GM21576 (cell line): ENCODE measurements around the gene ERVK3-1.
A peak's percentile ranks its signal among the peaks of the same experiment; 100 is the strongest.
"Not testable (repeated sequence)": the region's sequence is repeated elsewhere in the genome, so short reads cannot be mapped to it uniquely, and the experiment has no call there.

Source experiments
- ATAC-seq: cut with Tn5 transposase; IDR thresholded peaks from one replicate; pipeline ENCODE4 v1.9.1; 2021; ENCODE audit warnings: mild to moderate bottlenecking, moderate library complexity; ENCODE audit not compliant: unreplicated experiment

ERVK3-1 gene

DNA sequence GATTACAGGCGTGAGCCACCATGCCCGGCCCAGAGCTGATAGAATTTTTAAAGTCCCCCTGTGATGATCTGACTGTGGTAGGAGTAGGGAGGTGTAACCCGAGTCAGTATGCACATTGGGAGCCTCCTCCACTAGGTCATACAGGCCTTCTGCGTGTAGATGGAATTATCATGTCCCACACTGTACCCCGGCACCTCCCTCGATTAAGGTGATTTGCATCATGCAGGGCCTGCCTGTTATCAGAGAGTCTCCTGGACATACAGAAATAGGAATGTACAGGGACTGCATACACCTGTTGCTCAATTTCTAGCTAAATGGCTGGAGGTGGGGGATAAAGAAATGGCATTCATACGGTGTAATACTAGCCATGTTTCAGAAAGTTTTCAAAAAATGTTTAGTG lies 922 bp upstream of the ERVK3-1 start:
- ATAC-seq: no peak

DNA sequence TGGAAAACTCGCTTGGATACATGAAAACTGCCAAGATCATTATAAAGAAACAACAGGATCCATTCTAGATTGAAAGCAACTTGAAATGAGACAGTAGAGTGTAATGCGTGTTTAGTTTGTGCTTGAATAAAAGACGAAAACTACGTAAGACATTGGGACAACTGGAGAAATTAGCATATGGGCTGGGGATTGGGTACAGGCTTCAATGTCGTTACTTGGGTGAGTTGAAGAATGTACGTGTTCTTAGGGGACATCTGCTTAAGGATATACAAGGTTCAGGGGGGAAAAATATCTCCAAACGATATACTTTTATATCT lies 471 bp upstream of the ERVK3-1 start:
- peak; percentile 7 for ATAC-seq

DNA sequence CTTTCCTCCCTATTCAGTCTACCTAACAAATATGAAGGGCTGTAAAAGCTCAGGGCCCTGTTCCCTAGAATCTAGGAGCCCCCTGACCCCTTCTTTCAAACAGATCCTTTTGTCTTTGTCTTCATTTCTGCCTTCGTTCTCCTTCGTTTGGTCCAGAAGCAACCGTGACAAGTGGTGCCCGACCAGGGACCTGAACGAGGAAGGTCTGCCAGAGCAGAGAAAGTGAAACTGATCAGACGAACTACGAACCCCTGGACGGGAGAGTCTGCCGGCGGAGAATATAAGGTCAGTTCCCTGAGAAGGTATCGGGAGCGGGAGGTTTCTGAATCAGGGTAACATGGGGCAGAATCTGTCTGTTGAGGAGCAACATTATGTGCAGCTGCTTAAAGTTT lies 751 bp downstream of the ERVK3-1 start:
- no peak for ATAC-seq

DNA sequence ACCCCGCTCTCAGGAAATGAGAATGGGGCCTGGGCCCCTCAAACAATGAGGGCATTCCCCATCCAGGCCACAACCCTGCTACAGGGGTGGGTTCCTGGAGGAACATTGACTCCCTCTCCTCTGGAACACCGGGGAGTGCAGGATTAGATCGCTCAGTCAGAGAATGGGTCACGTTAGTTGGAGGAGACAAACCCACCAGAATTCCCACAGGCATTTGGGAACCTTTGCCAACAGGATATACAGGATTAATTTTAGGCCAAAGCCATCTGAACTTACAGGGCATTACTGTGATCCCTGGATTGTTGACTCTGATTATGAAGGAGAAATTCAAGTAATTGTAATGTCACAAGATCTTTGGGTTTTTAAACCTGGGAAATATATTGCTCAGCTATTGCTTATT lies 2.6 kb downstream of the ERVK3-1 start:
- ATAC-seq: no peak

GRCh38 chr19:58310685-58311084 lies 5.5 kb downstream of the ERVK3-1 start:
- ATAC-seq: not testable (repeated sequence)

- no peak for ATAC-seq
These were observed 6.2 kb downstream of the ERVK3-1 start for GRCh38 chr19:58311345-58311865.

DNA sequence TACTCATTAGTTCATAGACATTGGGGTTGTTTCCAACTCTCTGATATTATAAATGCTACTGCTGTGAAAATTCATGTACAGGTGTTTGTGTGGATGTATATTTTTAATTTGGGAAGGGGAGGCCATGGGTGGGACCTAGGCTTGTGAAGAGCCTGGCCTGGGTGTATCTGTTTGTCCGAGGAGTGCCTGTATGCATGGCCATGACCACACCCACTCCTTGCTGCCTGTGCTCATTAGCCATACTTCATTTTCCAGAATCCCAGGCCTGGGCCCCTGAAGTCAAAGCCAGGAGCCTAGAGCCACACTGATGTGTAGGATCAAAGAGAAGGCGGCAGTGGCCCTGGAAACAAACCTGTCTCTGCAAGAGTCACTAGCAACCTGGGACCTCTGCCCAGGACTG lies 10.4 kb downstream of the ERVK3-1 start:
- ATAC-seq: no peak

GRCh38 chr19:58317476-58318072 lies 12.4 kb downstream of the ERVK3-1 start:
- ATAC-seq: no peak

DNA sequence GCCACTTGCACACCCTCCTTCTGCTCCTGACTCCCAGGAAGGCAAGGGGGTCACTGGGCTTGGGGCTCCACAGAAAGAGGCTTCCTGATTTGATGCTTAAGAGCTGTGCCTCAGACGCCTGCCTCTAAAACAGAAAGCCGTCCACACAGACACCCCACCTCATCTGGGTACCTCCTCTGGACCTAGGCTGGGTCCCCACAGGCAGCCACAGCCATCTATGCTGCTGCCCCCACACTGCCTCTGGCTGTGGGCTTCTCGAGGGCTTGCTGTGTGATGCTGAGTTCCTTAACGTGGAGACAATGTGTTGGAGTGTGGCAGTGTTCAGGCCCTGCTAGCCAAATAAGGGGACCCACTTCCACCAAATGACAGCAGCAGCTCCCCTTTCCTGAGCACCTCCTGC lies 13.1 kb downstream of the ERVK3-1 start:
- no peak for ATAC-seq

DNA sequence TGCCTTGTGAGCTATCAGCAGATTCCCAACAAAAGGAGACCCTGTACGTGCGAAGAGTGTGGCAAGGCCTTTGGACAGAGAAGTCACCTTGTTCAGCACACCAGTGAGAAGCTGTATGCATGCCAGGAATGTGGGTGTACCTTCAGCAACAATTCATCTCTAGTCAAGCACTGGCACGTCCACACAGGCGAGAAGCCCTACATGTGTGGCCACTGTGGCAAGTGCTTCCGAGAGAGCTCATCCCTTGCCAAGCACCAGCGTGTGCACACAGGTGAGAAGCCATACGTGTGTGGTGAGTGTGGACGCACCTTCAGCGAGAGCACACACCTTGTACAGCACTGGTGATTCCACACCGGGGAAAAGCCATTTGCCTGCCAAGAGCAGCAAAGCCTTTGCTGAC lies 14.1 kb downstream of the ERVK3-1 start:
- ATAC-seq: no peak

DNA sequence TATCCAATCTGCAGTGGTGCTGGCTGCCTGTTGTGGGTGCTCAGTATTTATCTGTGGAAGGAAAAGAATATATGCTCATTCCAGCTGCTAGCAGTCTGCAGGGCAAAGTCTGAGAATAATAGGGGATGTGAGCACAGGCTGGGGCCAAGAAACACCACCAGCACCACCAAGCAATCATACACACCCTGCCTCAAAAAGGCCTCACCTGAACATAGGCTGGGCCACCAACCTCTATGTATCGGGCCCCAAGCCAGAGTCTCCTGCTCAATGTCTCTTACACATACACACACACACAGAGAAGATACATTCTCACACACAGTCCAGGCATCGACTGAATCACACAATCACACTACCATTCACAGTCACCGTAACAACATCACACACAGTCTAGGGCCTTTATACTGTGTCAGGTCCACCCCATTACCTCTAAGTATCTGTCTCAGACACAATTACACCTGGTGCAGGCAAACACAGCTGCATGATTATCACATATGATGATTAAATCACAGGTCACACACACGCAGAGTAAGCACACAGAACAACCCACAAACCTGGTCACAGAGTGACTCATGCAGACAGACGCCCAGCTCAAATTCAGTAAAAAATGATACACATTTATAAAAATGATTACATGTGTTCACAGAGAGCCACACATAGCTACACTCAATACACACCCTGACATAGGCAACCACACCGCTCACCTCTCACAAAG lies 20.3 kb downstream of the ERVK3-1 start:
- ATAC-seq: no peak

- no peak for ATAC-seq
These were observed 21.3 kb downstream of the ERVK3-1 start for GRCh38 chr19:58326501-58326913.

GRCh38 chr19:58326914-58327726 lies 21.9 kb downstream of the ERVK3-1 start, which contains the start of gene ZSCAN22:
Gene ZSCAN22 (plus strand): TSS chr19:58326994. CDS start chr19:58334803, 7,809 bp downstream.
- ATAC-seq: peak; percentile 85

GRCh38 chr19:58328999-58329398 lies 23.8 kb downstream of the ERVK3-1 start:
- ATAC-seq: no peak

DNA sequence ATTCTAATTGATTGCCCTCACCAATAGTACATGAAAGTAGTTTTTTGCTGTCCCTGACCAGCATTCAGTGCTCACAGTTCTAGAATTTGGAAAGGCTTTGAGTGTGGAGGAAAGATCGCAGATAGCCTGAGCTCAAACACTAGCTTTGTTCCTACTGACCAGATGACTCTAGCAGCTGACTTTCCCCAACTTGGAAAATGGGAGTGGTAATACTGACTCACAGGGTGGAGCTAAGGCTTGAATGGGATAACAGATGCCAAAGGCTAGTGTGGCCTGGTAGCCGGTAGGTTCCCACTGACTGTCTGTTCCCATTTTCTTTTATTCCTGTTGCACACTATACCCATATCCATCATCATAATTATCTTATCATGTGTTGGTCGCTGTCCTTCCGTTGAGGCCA lies 25.3 kb downstream of the ERVK3-1 start:
- ATAC-seq: no peak

GRCh38 chr19:58332697-58333096 lies 27.5 kb downstream of the ERVK3-1 start:
- no peak for ATAC-seq

GRCh38 chr19:58334691-58335249 lies 29.6 kb downstream of the ERVK3-1 start:
- no peak for ATAC-seq

- no peak for ATAC-seq
These were observed 30.5 kb downstream of the ERVK3-1 start for GRCh38 chr19:58335630-58336029.

- no peak for ATAC-seq
These were observed 31.0 kb downstream of the ERVK3-1 start for GRCh38 chr19:58336216-58336615.

DNA sequence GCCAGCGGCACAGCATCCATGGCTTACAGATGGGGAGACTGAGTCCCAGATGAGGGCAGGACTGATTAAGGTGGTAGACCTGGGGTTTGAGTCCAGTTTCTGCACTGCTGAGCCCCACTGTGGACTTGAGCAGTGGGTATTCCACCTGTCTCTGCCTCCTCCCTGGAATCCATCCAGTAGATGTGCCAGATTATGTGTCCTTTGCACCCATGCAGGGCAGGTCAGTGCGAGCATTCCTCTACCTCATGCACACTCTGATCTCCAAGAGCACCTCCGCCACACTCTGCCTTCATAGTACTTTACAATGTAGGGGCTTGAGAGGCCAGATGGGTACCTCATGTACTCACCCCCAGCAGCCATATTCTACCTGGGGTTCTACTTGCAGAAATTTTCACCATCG lies 31.6 kb downstream of the ERVK3-1 start:
- ATAC-seq: no peak

DNA sequence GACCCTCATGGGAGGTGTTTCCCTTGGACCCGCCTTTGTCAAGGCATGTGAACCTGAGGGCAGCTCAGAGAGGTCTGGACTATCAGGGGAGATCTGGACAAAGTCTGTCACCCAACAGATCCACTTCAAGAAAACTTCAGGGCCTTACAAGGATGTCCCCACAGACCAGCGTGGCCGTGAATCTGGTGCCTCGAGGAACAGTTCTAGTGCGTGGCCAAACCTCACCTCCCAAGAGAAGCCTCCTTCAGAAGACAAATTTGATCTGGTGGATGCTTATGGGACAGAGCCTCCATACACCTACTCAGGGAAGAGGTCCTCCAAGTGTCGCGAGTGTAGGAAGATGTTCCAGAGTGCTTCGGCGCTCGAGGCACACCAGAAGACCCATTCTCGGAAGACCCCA lies 33.2 kb downstream of the ERVK3-1 start:
- ATAC-seq: no peak
